Ectodermal cell (in vitro differentiated cells): ENCODE measurements around the gene PLXNA3.
A peak's percentile ranks its signal among the peaks of the same experiment; 100 is the strongest.

Experiments
- H3K27ac ChIP-seq: 2 replicates; pipeline ENCODE4 v1.7.0; 2013; ENCODE audit warnings: mild to moderate bottlenecking, low read depth, low read length; ENCODE audit not compliant: insufficient read depth, poor library complexity, severe bottlenecking
- H3K27me3 ChIP-seq: 2 replicates; pipeline ENCODE4 v1.7.0; 2013; ENCODE audit warnings: mild to moderate bottlenecking, low read length; ENCODE audit not compliant: insufficient read depth, control insufficient read depth, poor library complexity, severe bottlenecking
- H3K36me3 ChIP-seq: one replicate; pipeline ENCODE4 v1.7.0; 2013; ENCODE audit warnings: low read length; ENCODE audit not compliant: control insufficient read depth, insufficient read depth
- H3K4me1 ChIP-seq: one replicate; pipeline ENCODE4 v1.7.0; 2013; ENCODE audit warnings: low read length; ENCODE audit not compliant: control insufficient read depth, insufficient read depth
- H3K4me3 ChIP-seq: 2 replicates; pipeline ENCODE4 v1.7.0; 2013; ENCODE audit warnings: low read depth, low read length, control low read depth; ENCODE audit not compliant: insufficient read depth
- H3K9me3 ChIP-seq: 2 replicates; pipeline ENCODE4 v1.7.0; 2013; ENCODE audit warnings: mild to moderate bottlenecking, low read length, moderate library complexity; ENCODE audit not compliant: control insufficient read depth
- WGBS, 2 experiments: methylation state at CpG; one replicate each; pipeline ENCODE4 v1.1.7; 2013; ENCODE audit warnings: missing lambda C conversion rate in 2 of 2; 5-methylcytosine and 5-hydroxymethylcytosine counted together

The PLXNA3 gene

DNA sequence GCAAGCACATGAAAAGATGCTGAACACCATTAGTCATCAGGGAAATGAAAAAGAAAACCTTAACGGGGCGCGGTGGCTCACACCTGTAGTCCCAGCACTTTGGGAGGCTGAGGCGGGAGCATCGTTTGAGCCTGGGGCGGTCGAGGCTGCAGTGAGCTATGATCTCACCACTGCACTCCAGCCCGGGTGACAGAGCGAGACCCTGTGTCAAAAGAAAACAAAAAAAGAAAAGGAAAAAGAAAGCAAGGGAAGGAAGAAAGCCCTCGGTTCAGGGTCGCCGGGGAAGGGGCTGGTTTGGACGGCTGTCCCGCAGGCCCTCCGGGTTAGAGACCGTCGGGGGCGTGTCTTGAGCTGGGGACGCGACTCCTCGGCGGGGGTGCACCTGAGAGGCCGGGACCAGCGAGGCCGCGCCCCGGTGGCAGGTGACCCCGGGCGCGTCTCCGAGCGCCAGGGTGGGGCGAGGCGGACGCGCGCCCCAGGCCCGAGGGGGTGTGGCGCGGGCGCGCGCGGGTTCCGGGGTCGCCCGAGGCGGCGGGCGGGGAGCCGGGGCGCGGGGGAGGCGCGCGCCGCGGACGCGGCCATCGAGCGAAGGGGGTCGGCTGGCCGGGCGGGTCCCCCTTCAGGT, 478 bp upstream of the PLXNA3 start:
- no peaks in the 10 kb centered on the region for H3K36me3 ChIP-seq
- 4% methylated on average over 65 of the region's 65 CpGs for WGBS, 2 experiments
- H3K27ac ChIP-seq, result no peak overlapping the region

DNA sequence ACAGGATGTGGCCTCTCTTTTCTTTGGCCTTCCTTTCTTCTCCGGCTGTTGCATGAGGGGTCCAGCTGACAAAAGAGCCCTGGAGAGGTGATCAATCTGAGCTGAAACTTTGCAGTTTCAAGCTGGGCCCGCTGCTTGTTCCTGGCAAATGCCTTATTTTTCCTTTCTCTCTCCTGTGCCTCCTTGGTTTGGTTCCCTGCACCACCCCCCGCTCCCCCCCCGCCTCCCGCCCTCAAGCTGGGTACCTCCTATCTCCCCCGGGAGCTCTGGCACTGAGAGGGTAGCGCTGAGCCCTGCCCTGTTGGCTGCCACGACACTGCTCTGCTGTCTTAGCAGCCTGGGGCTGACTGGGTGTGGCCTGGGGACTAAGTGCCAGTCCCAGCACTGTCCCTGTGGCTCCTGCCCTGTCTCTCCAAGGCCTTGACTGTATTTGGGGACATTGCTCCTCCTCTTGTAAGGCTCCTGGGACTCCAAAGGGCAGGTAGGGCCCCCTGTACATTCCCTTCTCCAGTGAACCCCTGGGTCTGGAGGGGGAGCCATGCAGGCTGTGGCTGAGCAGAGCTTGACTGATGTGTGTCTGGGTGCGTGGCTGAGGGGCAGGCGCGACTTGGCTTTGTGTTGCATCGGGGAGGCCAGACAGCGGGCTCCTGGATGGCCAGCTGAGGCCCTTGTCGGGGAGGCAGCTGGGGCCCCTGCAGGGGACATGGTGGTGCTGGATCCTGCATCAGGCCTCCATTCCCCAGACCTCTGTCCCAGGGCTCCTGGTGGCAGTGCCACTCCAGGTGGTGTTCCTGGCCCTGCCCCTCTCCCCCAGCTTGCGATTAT, 1.1 kb downstream of the PLXNA3 start:
- H3K9me3 ChIP-seq, result no peaks in the 10 kb centered on the region
- peak overlapping the region; percentile 64 for H3K4me3 ChIP-seq
- no peaks in the 10 kb centered on the region for H3K4me1 ChIP-seq
- H3K36me3 ChIP-seq, result no peaks in the 10 kb centered on the region
- peak overlapping the region; percentile 23 for H3K27ac ChIP-seq
- no peaks in the 10 kb centered on the region for H3K27me3 ChIP-seq
- 33 to 42% methylated on average over 13 to 15 of the region's 15 CpGs for WGBS, 2 experiments

More for the DNA sequence above, 478 bp upstream of the PLXNA3 start:
- no peaks in the 10 kb centered on the region for H3K9me3 ChIP-seq
- H3K4me3 ChIP-seq, result peak overlapping the region; percentile 64
- H3K27me3 ChIP-seq, result no peaks in the 10 kb centered on the region
- H3K4me1 ChIP-seq, result no peaks in the 10 kb centered on the region

DNA sequence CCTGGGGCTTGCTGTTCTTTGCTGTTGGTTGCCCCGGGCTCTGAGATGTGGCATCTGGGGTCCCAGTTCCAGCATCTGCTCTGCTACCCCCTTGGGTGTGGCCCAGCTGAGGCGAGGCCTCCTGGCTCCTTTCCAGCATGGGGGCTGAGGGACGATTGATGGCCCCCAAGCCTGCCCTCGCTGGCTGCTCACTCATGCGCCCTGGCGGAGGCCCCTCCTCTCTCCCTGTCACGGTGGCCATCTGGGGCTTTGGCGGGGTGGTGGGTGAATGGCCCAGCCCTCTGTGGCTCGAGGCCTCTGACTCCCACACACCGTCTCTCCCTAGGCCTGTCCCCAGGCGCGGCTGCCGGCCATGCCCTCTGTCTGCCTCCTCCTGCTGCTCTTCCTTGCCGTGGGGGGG, 1.8 kb downstream of the PLXNA3 start:
- no peaks in the 10 kb centered on the region for H3K27me3 ChIP-seq
- no peaks in the 10 kb centered on the region for H3K4me1 ChIP-seq
- H3K36me3 ChIP-seq, result no peaks in the 10 kb centered on the region
- 69 to 79% methylated on average over 13 to 14 of the region's 14 CpGs for WGBS, 2 experiments
- no peaks in the 10 kb centered on the region for H3K9me3 ChIP-seq
- no peak overlapping the region for H3K27ac ChIP-seq
- H3K4me3 ChIP-seq, result peak overlapping the region; percentile 64

DNA sequence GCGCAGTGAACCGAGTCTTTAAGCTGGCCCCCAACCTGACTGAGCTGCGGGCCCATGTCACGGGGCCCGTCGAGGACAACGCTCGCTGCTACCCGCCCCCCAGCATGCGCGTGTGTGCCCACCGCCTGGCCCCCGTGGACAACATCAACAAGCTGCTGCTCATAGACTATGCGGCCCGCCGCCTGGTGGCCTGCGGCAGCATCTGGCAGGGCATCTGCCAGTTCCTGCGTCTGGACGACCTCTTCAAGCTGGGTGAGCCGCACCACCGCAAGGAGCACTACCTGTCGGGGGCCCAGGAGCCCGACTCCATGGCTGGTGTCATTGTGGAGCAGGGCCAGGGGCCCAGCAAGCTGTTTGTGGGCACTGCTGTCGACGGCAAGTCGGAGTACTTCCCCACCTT, 2.2 kb downstream of the PLXNA3 start:
- Histone ChIP-seq H3K4me1 (no peaks in the 10 kb centered on the region), H3K27ac (no peak overlapping the region), H3K27me3 (no peaks in the 10 kb centered on the region), H3K36me3 (no peaks in the 10 kb centered on the region), H3K4me3 (no peak overlapping the region), H3K9me3 (no peaks in the 10 kb centered on the region)
- 95% methylated on average over 26 of the region's 26 CpGs for WGBS, 2 experiments

DNA sequence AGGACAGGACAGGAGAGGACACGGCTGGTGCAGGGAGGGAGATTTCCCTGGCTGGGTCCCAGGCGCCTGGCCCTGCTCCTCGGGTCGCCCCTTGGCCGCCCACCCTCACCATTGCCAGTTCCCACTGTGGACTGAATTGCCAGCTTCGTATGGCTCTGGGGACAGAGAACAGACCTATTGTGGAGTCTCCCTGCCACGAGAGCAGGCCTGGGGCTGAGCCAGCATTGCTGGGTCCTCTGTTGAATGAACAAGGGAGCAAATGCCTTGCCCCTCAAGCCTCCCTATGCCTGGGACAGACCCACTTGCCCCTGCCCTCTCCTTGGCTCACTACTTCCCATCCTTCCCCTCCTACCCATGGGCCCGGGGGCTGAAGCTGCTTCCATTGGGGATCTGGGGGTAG, 4.3 kb downstream of the PLXNA3 start:
- H3K4me3 ChIP-seq, result no peak overlapping the region

DNA sequence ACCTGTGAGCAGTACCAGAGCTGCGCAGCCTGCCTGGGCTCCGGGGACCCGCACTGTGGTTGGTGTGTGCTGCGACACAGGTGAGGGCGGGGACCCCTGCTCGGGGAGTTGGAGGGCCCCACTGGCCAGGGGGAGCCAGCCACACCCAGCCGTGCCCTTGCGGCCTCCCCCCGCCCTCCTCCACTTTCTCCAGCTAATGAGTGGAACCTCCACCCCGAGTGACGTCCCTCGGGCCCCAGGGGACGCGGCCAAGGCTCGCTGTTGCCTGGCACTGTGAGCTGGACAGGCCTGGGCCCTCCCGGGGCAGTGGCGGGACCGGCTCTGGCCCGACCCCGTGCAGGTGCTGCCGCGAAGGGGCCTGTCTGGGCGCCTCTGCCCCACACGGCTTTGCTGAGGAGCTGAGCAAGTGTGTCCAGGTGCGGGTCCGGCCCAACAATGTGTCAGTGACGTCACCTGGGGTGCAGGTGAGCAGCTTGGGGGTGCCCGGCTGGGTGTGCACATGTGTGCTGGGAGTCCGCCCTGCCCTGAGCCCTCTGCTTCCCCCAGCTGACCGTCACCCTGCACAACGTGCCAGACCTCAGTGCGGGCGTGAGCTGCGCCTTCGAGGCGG, 5.6 kb downstream of the PLXNA3 start:
- Histone ChIP-seq H3K27me3 (no peaks in the 10 kb centered on the region), H3K27ac (no peak overlapping the region), H3K4me3 (no peak overlapping the region), H3K9me3 (no peaks in the 10 kb centered on the region), H3K4me1 (no peaks in the 10 kb centered on the region), H3K36me3 (no peaks in the 10 kb centered on the region)
- WGBS, 2 experiments, result 96% methylated on average over 36 of the region's 36 CpGs

More for the DNA sequence above, 4.3 kb downstream of the PLXNA3 start:
- Histone ChIP-seq H3K27ac (no peak overlapping the region), H3K36me3 (no peaks in the 10 kb centered on the region), H3K27me3 (no peaks in the 10 kb centered on the region), H3K4me1 (no peaks in the 10 kb centered on the region), H3K9me3 (no peaks in the 10 kb centered on the region)
- WGBS, 2 experiments, result 92 to 96% methylated on average over 8 of the region's 8 CpGs

DNA sequence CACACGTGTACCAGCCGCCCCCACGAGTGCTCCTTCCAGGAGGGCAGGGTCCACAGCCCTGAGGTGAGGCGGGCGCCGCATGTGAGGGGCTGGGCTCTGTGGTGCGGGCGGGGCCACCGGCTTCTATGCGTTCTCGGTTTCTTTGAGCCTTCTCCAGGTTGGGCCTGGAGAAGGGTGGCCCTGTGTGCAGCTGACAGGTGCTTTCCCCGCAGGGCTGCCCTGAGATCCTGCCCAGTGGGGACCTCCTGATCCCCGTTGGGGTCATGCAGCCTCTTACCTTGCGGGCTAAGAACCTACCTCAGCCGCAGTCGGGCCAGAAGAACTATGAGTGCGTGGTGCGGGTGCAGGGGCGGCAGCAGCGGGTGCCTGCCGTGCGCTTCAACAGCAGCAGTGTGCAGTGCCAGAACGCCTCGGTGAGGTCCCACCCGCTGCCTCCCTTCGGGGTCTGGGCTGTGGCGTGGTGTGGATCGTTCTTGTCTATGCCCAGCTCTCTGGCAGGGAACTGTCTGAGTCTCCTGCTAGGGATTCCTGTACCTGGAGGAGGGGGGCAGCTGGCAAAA, 6.8 kb downstream of the PLXNA3 start:
- no peaks in the 10 kb centered on the region for H3K9me3 ChIP-seq
- H3K36me3 ChIP-seq, result no peaks in the 10 kb centered on the region
- no peak overlapping the region for H3K27ac ChIP-seq
- no peaks in the 10 kb centered on the region for H3K27me3 ChIP-seq
- H3K4me1 ChIP-seq, result no peaks in the 10 kb centered on the region
- WGBS, 2 experiments, result 97 to 98% methylated on average over 28 of the region's 28 CpGs
- no peak overlapping the region for H3K4me3 ChIP-seq

DNA sequence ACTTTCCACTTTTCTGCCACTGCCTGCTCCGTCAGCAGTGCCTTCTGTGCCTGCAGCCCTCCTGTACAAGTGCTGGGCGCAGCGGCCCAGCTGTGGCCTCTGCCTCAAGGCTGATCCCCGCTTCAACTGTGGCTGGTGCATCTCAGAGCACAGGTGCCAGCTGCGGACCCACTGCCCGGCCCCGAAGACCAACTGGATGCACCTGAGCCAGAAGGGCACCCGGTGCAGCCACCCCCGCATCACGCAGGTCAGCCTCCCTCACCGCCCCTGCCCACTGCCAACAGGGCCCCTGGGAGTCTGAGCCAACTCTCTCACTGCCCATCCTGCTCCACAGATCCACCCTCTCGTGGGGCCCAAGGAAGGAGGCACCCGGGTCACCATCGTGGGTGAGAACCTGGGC, 7.5 kb downstream of the PLXNA3 start:
- Histone ChIP-seq H3K27ac (no peak overlapping the region), H3K9me3 (no peaks in the 10 kb centered on the region), H3K27me3 (no peaks in the 10 kb centered on the region), H3K36me3 (no peaks in the 10 kb centered on the region), H3K4me3 (no peak overlapping the region), H3K4me1 (no peaks in the 10 kb centered on the region)
- 87 to 91% methylated on average over 14 of the region's 14 CpGs for WGBS, 2 experiments

DNA sequence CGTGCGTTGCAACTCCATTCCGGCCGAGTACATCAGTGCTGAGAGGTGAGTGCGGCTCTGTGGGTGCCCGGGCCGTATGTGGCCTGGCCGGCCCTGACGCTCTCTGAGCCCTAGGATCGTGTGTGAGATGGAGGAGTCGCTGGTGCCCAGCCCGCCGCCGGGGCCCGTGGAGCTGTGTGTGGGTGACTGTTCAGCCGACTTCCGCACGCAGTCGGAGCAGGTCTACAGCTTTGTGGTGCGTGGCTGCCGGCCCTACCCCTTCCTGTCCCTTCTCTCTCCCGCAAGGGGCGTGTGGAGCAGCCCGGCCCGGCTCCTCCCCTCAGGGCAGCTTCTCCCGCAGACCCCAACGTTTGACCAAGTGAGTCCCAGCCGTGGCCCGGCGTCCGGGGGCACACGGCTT, 8.0 kb downstream of the PLXNA3 start:
- WGBS, 2 experiments, result 95 to 96% methylated on average over 32 of the region's 32 CpGs
- H3K9me3 ChIP-seq, result no peaks in the 10 kb centered on the region
- H3K4me3 ChIP-seq, result no peak overlapping the region
- no peak overlapping the region for H3K27ac ChIP-seq
- no peaks in the 10 kb centered on the region for H3K36me3 ChIP-seq
- H3K27me3 ChIP-seq, result no peaks in the 10 kb centered on the region
- H3K4me1 ChIP-seq, result no peaks in the 10 kb centered on the region

DNA sequence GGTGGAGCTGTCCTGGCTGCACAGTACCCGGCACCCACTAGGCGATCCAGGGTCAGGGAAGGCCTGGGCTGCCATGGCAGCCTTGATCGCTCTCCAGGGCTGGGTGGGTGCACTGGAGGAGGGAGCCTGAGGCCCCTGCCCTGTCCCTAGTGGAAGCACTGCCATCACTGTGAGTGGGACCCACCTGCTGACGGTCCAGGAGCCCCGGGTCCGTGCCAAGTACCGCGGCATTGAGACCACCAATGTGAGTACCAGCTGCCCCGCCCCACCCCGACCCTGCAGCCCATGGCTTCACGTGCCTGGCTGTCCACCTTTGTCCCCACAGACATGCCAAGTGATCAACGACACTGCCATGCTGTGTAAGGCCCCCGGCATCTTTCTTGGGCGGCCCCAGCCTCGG, 8.8 kb downstream of the PLXNA3 start:
- 96% methylated on average over 15 of the region's 15 CpGs for WGBS, 2 experiments
- no peaks in the 10 kb centered on the region for H3K27me3 ChIP-seq
- no peaks in the 10 kb centered on the region for H3K9me3 ChIP-seq
- no peak overlapping the region for H3K4me3 ChIP-seq
- no peaks in the 10 kb centered on the region for H3K36me3 ChIP-seq
- no peak overlapping the region for H3K27ac ChIP-seq
- no peaks in the 10 kb centered on the region for H3K4me1 ChIP-seq
